ENCODE measurements around the gene SPINK4. TPM values are rescaled to one million over a fixed set of nuclear protein-coding genes. Genes with fewer than 3 reads are reported as not detected.

SPINK4 gene
- total and polyA plus RNA-seq, 8 donors, result 1.4 to 9.2 (median 1.5) TPM; not detected in 5

GRCh38 chr9:33263131-33264002 lies 23.4 kb downstream of the SPINK4 start:
- peak in 2 of 6 donors; percentile 8 to 38 for DNase-seq
- H3K9me3 ChIP-seq, result no peaks in the 10 kb centered on the region
- H3K36me3 ChIP-seq, result peaks cover 5 to 37% (median 12%) of the 10 kb centered on the region in 3 donors
- WGBS, 2 donors, result 7 to 8% methylated on average over 25 of the region's 25 CpGs
- no peak for FAIRE-seq
- no peaks in the 10 kb centered on the region for H3K27me3 ChIP-seq
- peak overlapping the region in 2 of 4 donors; percentile 84 to 89 for H3K27ac ChIP-seq
- ATAC-seq, result peak; percentile 2 to 5 (median 4)
- TF ChIP-seq CTCF (IDR thresholded peaks at IDR 0.05), result no peak
- intact Hi-C loops (cut with DNase I), result no loop called here
- peak overlapping the region; percentile 72 to 93 (median 84) for H3K4me3 ChIP-seq
- H3K4me1 ChIP-seq, result peaks cover 0 to 14% (median 5%) of the 10 kb centered on the region in 3 donors

- H3K27me3 ChIP-seq, result no peaks in the 10 kb centered on the region
- DNase-seq (peak in 4 of 6 donors; percentile 45 to 84 (median 68)), ATAC-seq (peak; percentile 7 to 23 (median 10)), FAIRE-seq (no peak)
- intact Hi-C loops (cut with DNase I), result no loop called here
- H3K27ac ChIP-seq, result peak overlapping the region; percentile 72 to 89 (median 80)
- H3K36me3 ChIP-seq, result peaks cover 5 to 37% (median 9%) of the 10 kb centered on the region in 3 donors
- peaks cover 0 to 14% (median 5%) of the 10 kb centered on the region in 3 donors for H3K4me1 ChIP-seq
- peak overlapping the region; percentile 72 to 93 (median 84) for H3K4me3 ChIP-seq
- TF ChIP-seq CTCF (IDR thresholded peaks at IDR 0.05), result no peak
- no peaks in the 10 kb centered on the region for H3K9me3 ChIP-seq
- 0 to 1% methylated on average over 37 of the region's 37 CpGs for WGBS, 2 donors
Observed at GRCh38 chr9:33264003-33264472, 24.1 kb downstream of the SPINK4 start.

- peak; percentile 96 to 99 (median 97) for ATAC-seq
- H3K4me3 ChIP-seq, result peak within 1 kb of the TSS; percentile 72 to 93 (median 84)
- peaks cover 0 to 14% (median 5%) of the 10 kb centered on the region in 3 donors for H3K4me1 ChIP-seq
- H3K27ac ChIP-seq, result peak within 1 kb of the TSS; percentile 72 to 89 (median 80)
- intact Hi-C loops (cut with DNase I), result no loop called here
- no peaks in the 10 kb centered on the region for H3K27me3 ChIP-seq
- DNase-seq, result peak; percentile 99 to 100 (median 100)
- TF ChIP-seq CTCF (IDR thresholded peaks at IDR 0.05), result peak in 2 of 4 donors; percentile 19 to 38
- no peaks in the 10 kb centered on the region for H3K9me3 ChIP-seq
- peak; percentile 73 for FAIRE-seq
- peaks cover 3 to 35% (median 5%) of the 10 kb centered on the region in 3 donors for H3K36me3 ChIP-seq
- 1% methylated on average over 59 to 67 of the region's 67 CpGs for WGBS, 2 donors
Observed at GRCh38 chr9:33264473-33265177, 24.7 kb downstream of the SPINK4 start, which contains the start of the genes BAG1 and CHMP5. BAG1 (minus strand) TSS chr9:33264708. CHMP5 (plus strand) TSS chr9:33265049; CDS start chr9:33265079, 30 bp downstream.

- intact Hi-C loops (cut with DNase I), result no loop called here
- no peak for ATAC-seq
Observed at GRCh38 chr9:33265211-33265865, 25.4 kb downstream of the SPINK4 start.

More at GRCh38 chr9:33265211-33265865, 25.4 kb downstream of the SPINK4 start:
- H3K4me3 ChIP-seq, result peak overlapping the region; percentile 31 to 78 (median 62)
- DNase-seq (peak in 2 of 6 donors; percentile 20 to 28), FAIRE-seq (no peak)
- H3K36me3 ChIP-seq, result peaks cover 0 to 41% (median 5%) of the 10 kb centered on the region in 3 donors
- peak overlapping the region in 3 of 4 donors; percentile 59 to 84 (median 67) for H3K27ac ChIP-seq
- peaks cover 0 to 14% (median 5%) of the 10 kb centered on the region in 3 donors for H3K4me1 ChIP-seq
- 16 to 20% methylated on average over 13 of the region's 13 CpGs for WGBS, 2 donors
- TF ChIP-seq CTCF (IDR thresholded peaks at IDR 0.05), result no peak
- no peaks in the 10 kb centered on the region for H3K9me3 ChIP-seq
- H3K27me3 ChIP-seq, result no peaks in the 10 kb centered on the region

Measured in pancreas (tissue), 10 donors.